K562 (cell line): Measurements from ENCODE around the gene SRSF1. TPM values are rescaled to one million over a fixed set of nuclear protein-coding genes. Genes with fewer than 3 reads are reported as not detected.

ENCODE experiments used
- BDP1 ChIP-seq: IDR thresholded peaks from 3 replicates; pipeline ENCODE4 v1.6.1; 2011; ENCODE audit not compliant: insufficient read length, insufficient read depth
- JUNB ChIP-seq: fragments of 450-650 bp; formaldehyde crosslinking; conservative IDR thresholded peaks from 2 replicates; pipeline ENCODE4 v1.4.0; 2020; ENCODE audit warnings: mild to moderate bottlenecking
- KDM5B ChIP-seq: fragments of 200-600 bp; sonication (generic); IDR thresholded peaks from 2 replicates; pipeline ENCODE4 v1.6.1; 2012; ENCODE audit warnings: low read depth, mild to moderate bottlenecking, moderate library complexity, low read length, control low read depth, inconsistent platforms; ENCODE audit not compliant: insufficient replicate concordance
- MEF2D ChIP-seq: conservative IDR thresholded peaks from 2 replicates; pipeline ENCODE4 v1.6.1; 2016; ENCODE audit warnings: low read depth, missing genetic modification characterization, missing compliant biosample characterization
- MTA3 ChIP-seq: fragments of 450-650 bp; formaldehyde crosslinking; IDR thresholded peaks from 2 replicates; pipeline ENCODE4 v1.6.1; 2017; ENCODE audit warnings: mild to moderate bottlenecking, borderline replicate concordance
- MYNN ChIP-seq, 2 experiments: sonication (generic); formaldehyde crosslinking in 1 of 2; IDR thresholded peaks; 2 replicates each; pipeline versions ENCODE4 v1.5.0 to v1.6.1; 2016 to 2020; ENCODE audit warnings: antibody characterized with exemption in 1 of 2, missing genetic modification reagents in 1 of 2
- NR2C2 ChIP-seq, 2 experiments: fragments of 200-800 bp in 1 of 2; sonication (Bioruptor generic) in 1 of 2; sonication (generic) in 1 of 2; formaldehyde crosslinking in 1 of 2; IDR thresholded peaks; 2 replicates each; pipeline versions ENCODE4 v1.6.1 to v1.8.0; 2016 to 2022; ENCODE audit warnings: mild to moderate bottlenecking in 1 of 2, missing compliant biosample characterization in 1 of 2, missing genetic modification characterization in 1 of 2, missing genetic modification reagents in 1 of 2
- PHF20 ChIP-seq: fragments of 450-650 bp; IDR thresholded peaks from 2 replicates; pipeline ENCODE4 v1.6.1; 2018; ENCODE audit not compliant: partially characterized antibody
- POLR2AphosphoS2 ChIP-seq: IDR thresholded peaks from 2 replicates; pipeline ENCODE4 v1.6.1; 2012; ENCODE audit warnings: low read length, improper control_type of control experiment
- POLR2G ChIP-seq: fragments of 200-400 bp; formaldehyde crosslinking; IDR thresholded peaks from 2 replicates; pipeline ENCODE4 v1.6.1; 2017; ENCODE audit warnings: low read depth, mild to moderate bottlenecking, antibody characterized with exemption, low read length, moderate library complexity
- SOX6 ChIP-seq: fragments of 450-650 bp; IDR thresholded peaks from 2 replicates; pipeline ENCODE4 v1.6.1; 2014; ENCODE audit warnings: mild to moderate bottlenecking
- TEAD4 ChIP-seq, 2 experiments: sonication (generic) in 1 of 2; formaldehyde crosslinking in 1 of 2; IDR thresholded peaks; 2 replicates each; pipeline versions ENCODE4 v1.6.1 to v1.8.0; 2012 to 2022; ENCODE audit warnings: borderline replicate concordance in 1 of 2, inconsistent platforms in 1 of 2, low read length in 1 of 2, mild to moderate bottlenecking in 1 of 2, missing genetic modification reagents in 1 of 2
- YY1 ChIP-seq, 3 experiments: IDR thresholded peaks; 2 replicates each; pipeline ENCODE4 v1.6.1; 2011; ENCODE audit warnings: low read length in 2 of 3, mild to moderate bottlenecking in 2 of 3, moderate library complexity in 2 of 3, borderline replicate concordance in 1 of 3, control low read depth in 1 of 3, low read depth in 1 of 3; ENCODE audit not compliant: insufficient read depth in 3 of 3, insufficient replicate concordance in 2 of 3, control insufficient read depth in 1 of 3, insufficient read length in 1 of 3; ENCODE audit errors: extremely low read depth in 1 of 3
- ZBTB7A ChIP-seq: IDR thresholded peaks from 2 replicates; pipeline ENCODE4 v1.6.1; 2011; ENCODE audit warnings: low read depth, mild to moderate bottlenecking, low read length, moderate library complexity, borderline replicate concordance; ENCODE audit not compliant: control insufficient read depth
- ZFPM2 ChIP-seq: fragments of 250-450 bp; sonication (Bioruptor Pico); IDR thresholded peaks from 2 replicates; pipeline ENCODE4 v1.5.1; 2022; ENCODE audit warnings: mild to moderate bottlenecking
- ZNF57 ChIP-seq: fragments of 450-650 bp; formaldehyde crosslinking; IDR thresholded peaks from 2 replicates; pipeline ENCODE4 v1.4.0; 2020; ENCODE audit warnings: mild to moderate bottlenecking, moderate library complexity
- polyA plus RNA-seq, 8 experiments: library from polyadenylated mRNA; depleted of rRNA in 4 of 8; stranded (reverse) in 5 of 8; unstranded in 3 of 8; fragments of >200 nt; fragmentation: Nextera tagmentation in 2 of 8; fragmentation: Illumina TruSeq in 1 of 8; extraction: Ambion mirVana in 2 of 8; extraction: Trizol in 1 of 8; gene quantifications; 2 replicates each; pipeline versions ENCODE4 v1.2.1 to v1.2.3, GENCODE V29; 2011 to 2014; ENCODE audit warnings: inconsistent platforms in 1 of 8, missing spikeins in 1 of 8
- total RNA-seq, 7 experiments: library from RNA; depleted of rRNA in 6 of 7; stranded (reverse); fragments of >200 nt in 6 of 7; fragmentation: Illumina TruSeq in 2 of 7; extraction: Trizol in 2 of 7; gene quantifications; 2 replicates each; pipeline versions ENCODE4 v1.2.1 to v1.2.3, GENCODE V29; 2011 to 2021; ENCODE audit warnings: low replicate concordance in 1 of 7
- TF ChIP-seq, protein P1 (sequence below): fragments of 450-650 bp; IDR thresholded peaks from 2 replicates; pipeline ENCODE4 v1.6.1; 2018; ENCODE audit warnings: mild to moderate bottlenecking, low read depth; ENCODE audit not compliant: partially characterized antibody
- TF ChIP-seq, protein P2 (sequence below): fragments of 450-650 bp; formaldehyde crosslinking; IDR thresholded peaks from 2 replicates; pipeline ENCODE4 v1.4.0; 2020; ENCODE audit warnings: mild to moderate bottlenecking
- TF ChIP-seq, protein P3 (sequence below): fragments of 250-450 bp; sonication (Bioruptor Pico); IDR thresholded peaks from 2 replicates; pipeline ENCODE4 v1.5.0; 2021; ENCODE audit warnings: mild to moderate bottlenecking, borderline replicate concordance

Gene SRSF1
- total and polyA plus RNA-seq, 9 of the 15 experiments (the other 6 are each of a cell fraction or from before 2014, with no cell fraction given): 77.8 to 559 (median 442) TPM

DNA sequence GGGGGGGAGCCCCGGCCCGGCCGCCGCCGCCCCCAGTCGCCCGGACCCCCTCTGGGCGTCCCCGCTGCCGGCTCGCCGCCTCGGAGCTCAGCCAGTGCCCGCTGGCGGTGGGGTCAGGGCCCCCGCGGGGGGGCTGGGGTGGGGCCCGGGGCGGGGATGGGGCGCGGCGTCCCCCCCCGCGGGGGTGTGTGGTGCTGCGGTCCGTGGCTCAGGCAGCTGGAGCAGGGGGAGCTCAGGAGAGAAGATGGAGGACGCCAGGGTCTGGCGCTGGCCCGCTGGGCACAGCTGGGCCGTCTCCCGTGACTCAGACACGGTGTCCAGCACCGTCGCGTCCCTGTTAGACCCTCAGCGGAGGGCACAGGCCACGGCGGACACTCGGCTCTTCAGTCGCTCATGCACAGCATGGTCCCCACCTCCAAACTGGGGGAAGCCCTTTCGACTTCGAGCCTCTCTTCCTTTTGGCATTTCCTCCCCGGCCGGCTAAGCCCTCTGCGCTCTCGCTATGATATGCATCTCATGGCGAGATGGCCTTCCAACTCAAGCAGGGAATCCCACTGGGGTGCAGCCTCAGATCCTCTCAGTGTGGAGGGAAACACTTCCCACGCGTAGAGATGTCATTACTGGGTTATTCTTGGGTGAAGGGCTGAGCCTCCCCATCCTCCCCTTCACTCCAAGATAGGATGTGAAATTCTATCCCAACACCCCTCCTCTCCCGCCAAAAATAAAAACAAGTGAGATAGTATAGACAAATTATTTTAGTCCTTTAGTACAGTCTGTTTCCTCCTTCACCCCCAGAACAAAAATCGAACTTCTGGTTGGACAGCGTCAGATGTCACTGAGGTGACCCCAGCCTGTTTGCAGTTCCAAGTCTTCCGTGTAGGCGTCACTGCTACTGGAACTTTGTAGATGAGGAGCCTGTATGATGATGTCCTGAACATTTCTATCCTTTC, 18.5 kb downstream of the SRSF1 start (continued):
- peak; percentile 68; the same call in 1 of the 2 replicates for TF ChIP-seq MTA3
- TF ChIP-seq, protein P1, sequence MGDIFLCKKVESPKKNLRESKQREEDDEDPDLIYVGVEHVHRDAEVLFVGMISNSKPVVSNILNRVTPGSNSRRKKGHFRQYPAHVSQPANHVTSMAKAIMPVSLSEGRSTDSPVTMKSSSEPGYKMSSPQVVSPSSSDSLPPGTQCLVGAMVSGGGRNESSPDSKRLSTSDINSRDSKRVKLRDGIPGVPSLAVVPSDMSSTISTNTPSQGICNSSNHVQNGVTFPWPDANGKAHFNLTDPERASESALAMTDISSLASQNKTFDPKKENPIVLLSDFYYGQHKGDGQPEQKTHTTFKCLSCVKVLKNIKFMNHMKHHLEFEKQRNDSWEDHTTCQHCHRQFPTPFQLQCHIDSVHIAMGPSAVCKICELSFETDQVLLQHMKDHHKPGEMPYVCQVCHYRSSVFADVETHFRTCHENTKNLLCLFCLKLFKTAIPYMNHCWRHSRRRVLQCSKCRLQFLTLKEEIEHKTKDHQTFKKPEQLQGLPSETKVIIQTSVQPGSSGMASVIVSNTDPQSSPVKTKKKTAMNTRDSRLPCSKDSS: no peak
- 0 out of 2 replicates have a peak, but pooled peaks have one; percentile 30 for TF ChIP-seq JUNB (CRISPR knock-in tag)
- TF ChIP-seq MEF2D (tag): no peak
- no peak for TF ChIP-seq PHF20
- TF ChIP-seq ZFPM2 (CRISPR knock-in tag): peak; percentile 76
- TF ChIP-seq YY1 (IDR thresholded peaks at IDR 0.05; ENCODE audit: borderline replicate concordance in 1 of 3, control insufficient read depth in 1 of 3, extremely low read depth in 1 of 3, insufficient read depth in 3 of 3, insufficient read length in 1 of 3, insufficient replicate concordance in 2 of 3, low read depth in 1 of 3, low read length in 2 of 3): peak; percentile 28 to 77 (median 55)
- TF ChIP-seq, protein P2, sequence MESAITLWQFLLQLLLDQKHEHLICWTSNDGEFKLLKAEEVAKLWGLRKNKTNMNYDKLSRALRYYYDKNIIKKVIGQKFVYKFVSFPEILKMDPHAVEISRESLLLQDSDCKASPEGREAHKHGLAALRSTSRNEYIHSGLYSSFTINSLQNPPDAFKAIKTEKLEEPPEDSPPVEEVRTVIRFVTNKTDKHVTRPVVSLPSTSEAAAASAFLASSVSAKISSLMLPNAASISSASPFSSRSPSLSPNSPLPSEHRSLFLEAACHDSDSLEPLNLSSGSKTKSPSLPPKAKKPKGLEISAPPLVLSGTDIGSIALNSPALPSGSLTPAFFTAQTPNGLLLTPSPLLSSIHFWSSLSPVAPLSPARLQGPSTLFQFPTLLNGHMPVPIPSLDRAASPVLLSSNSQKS (CRISPR knock-in tag): peak; percentile 80; the same call in 1 of the 2 replicates
- TF ChIP-seq TEAD4 (IDR thresholded peaks at IDR 0.05; ENCODE audit: low read length): peak; percentile 9; the same call in 1 of the 2 replicates
- no peak for TF ChIP-seq TEAD4 (CRISPR knock-in tag; IDR thresholded peaks at IDR 0.05; ENCODE audit: borderline replicate concordance)
- 0 out of 2 replicates have a peak, but pooled peaks have one; percentile 47 for TF ChIP-seq NR2C2 (CRISPR knock-in tag; IDR thresholded peaks at IDR 0.05)
- TF ChIP-seq NR2C2 (tag; IDR thresholded peaks at IDR 0.05): peak; percentile 92
- no peak; the same call in 1 of the 2 replicates for TF ChIP-seq SOX6
- TF ChIP-seq MYNN (IDR thresholded peaks at IDR 0.05): peak; percentile 62
- TF ChIP-seq MYNN (CRISPR knock-in tag; IDR thresholded peaks at IDR 0.05): no peak
- TF ChIP-seq, protein P3, sequence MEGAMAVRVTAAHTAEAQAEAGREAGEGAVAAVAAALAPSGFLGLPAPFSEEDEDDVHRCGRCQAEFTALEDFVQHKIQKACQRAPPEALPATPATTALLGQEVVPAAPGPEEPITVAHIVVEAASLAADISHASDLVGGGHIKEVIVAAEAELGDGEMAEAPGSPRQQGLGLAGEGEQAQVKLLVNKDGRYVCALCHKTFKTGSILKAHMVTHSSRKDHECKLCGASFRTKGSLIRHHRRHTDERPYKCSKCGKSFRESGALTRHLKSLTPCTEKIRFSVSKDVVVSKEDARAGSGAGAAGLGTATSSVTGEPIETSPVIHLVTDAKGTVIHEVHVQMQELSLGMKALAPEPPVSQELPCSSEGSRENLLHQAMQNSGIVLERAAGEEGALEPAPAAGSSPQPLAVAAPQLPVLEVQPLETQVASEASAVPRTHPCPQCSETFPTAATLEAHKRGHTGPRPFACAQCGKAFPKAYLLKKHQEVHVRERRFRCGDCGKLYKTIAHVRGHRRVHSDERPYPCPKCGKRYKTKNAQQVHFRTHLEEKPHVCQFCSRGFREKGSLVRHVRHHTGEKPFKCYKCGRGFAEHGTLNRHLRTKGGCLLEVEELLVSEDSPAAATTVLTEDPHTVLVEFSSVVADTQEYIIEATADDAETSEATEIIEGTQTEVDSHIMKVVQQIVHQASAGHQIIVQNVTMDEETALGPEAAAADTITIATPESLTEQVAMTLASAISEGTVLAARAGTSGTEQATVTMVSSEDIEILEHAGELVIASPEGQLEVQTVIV: no peak
- no peak for TF ChIP-seq ZBTB7A
- TF ChIP-seq POLR2AphosphoS2: peak; percentile 95
- peak; percentile 75 for TF ChIP-seq KDM5B
- TF ChIP-seq BDP1: no peak
- TF ChIP-seq POLR2G: peak; percentile 84
- 0 out of 2 replicates have a peak, but pooled peaks have one; percentile 28 for TF ChIP-seq ZNF57 (CRISPR knock-in tag)
